Measurements from ENCODE around the gene EIF4E3. TPM values are rescaled to one million over a fixed set of nuclear protein-coding genes. Genes with fewer than 3 reads are reported as not detected.

EIF4E3 gene
- polyA plus RNA-seq, 1 of the 3 experiments (the other 2 are of a cell fraction): 0.67 TPM

DNA sequence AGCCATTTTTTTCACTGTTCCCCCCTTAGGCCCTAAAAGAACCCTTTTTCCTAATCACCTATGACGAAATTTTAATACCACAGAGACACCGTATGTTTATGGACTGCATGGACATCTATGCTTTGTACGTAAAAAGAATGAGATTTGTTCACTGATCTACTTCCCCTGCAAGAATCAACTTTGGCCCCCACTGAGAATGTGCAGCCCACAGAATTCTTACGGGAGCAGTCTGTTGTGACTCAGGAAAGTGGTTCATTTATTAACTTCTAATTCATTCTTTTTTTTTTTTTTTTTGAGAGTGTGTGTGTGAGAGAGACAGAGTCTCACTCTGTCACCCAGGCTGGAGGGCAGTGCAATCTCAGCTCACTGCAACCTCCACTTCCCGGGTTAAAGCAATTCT, 17.6 kb downstream of the EIF4E3 start:
- DNase-seq: no peak
- Histone ChIP-seq H3K4me2 (no peak overlapping the region), H3K79me2 (ENCODE audit: insufficient read depth) (no peaks in the 10 kb centered on the region), H3K9me3 (no peaks in the 10 kb centered on the region), H3K27ac (ENCODE audit: low read depth in 2 of 2, low read length in 1 of 2) (no peak overlapping the region), H3K4me1 (ENCODE audit: control insufficient read depth in 1 of 2, insufficient read depth in 2 of 2, low read depth in 1 of 2, low read length in 1 of 2) (no peaks in the 10 kb centered on the region; a peak in 1 of 4 replicates), H3K4me3 (ENCODE audit: low read depth in 2 of 2, low read length in 1 of 2) (no peak overlapping the region), H3K36me3 (replicated peaks in 1 of 2; ENCODE audit: control insufficient read depth in 1 of 2, insufficient read depth in 2 of 2, low read length in 1 of 2) (no peaks in the 10 kb centered on the region), H3K9me2 (no peaks in the 10 kb centered on the region), H3F3A (replicated peaks; ENCODE audit: insufficient read depth) (no peaks in the 10 kb centered on the region), H2AFZ (ENCODE audit: low read depth) (no peak overlapping the region), H4K20me1 (ENCODE audit: insufficient read depth) (no peaks in the 10 kb centered on the region), H3K9ac (no peak overlapping the region), H3K27me3 (ENCODE audit: insufficient read depth) (no peaks in the 10 kb centered on the region)
- CTCF ChIA-PET: no interaction called here
- TF ChIP-seq NRF1 (IDR thresholded peaks at IDR 0.05; ENCODE audit: low read depth, low read length) (no peak), GABPA (IDR thresholded peaks at IDR 0.05; ENCODE audit: low read depth) (no peak), MEF2A (IDR thresholded peaks at IDR 0.05; ENCODE audit: borderline replicate concordance, low read depth) (no peak), FOXJ3 (CRISPR knock-in tag; IDR thresholded peaks at IDR 0.05) (no peak), EZH2phosphoT487 (IDR thresholded peaks at IDR 0.05; ENCODE audit: borderline replicate concordance, low read depth) (no peak), SMC3 (IDR thresholded peaks at IDR 0.05; ENCODE audit: low read depth, low read length) (no peak), ELF1 (IDR thresholded peaks at IDR 0.05) (no peak), MXI1 (IDR thresholded peaks at IDR 0.05; ENCODE audit: low read depth, low read length) (no peak), GATA2 (CRISPR knock-in tag; IDR thresholded peaks at IDR 0.05) (no peak), RXRA (IDR thresholded peaks at IDR 0.05; ENCODE audit: borderline replicate concordance, low read depth) (no peak), NFIC (IDR thresholded peaks at IDR 0.05; ENCODE audit: borderline replicate concordance) (no peak), SIN3A (IDR thresholded peaks at IDR 0.05; ENCODE audit: borderline replicate concordance, low read depth, low read length) (no peak), EP300 (IDR thresholded peaks at IDR 0.05; ENCODE audit: borderline replicate concordance in 1 of 2, low read depth in 1 of 2, low read length in 1 of 2) (no peak)
- TF ChIP-seq, protein P1, sequence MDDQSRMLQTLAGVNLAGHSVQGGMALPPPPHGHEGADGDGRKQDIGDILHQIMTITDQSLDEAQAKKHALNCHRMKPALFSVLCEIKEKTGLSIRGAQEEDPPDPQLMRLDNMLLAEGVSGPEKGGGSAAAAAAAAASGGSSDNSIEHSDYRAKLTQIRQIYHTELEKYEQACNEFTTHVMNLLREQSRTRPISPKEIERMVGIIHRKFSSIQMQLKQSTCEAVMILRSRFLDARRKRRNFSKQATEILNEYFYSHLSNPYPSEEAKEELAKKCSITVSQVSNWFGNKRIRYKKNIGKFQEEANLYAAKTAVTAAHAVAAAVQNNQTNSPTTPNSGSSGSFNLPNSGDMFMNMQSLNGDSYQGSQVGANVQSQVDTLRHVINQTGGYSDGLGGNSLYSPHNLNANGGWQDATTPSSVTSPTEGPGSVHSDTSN (IDR thresholded peaks at IDR 0.05): no peak
- TF ChIP-seq, protein P2, sequence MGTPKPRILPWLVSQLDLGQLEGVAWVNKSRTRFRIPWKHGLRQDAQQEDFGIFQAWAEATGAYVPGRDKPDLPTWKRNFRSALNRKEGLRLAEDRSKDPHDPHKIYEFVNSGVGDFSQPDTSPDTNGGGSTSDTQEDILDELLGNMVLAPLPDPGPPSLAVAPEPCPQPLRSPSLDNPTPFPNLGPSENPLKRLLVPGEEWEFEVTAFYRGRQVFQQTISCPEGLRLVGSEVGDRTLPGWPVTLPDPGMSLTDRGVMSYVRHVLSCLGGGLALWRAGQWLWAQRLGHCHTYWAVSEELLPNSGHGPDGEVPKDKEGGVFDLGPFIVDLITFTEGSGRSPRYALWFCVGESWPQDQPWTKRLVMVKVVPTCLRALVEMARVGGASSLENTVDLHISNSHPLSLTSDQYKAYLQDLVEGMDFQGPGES (IDR thresholded peaks at IDR 0.05; ENCODE audit: low read depth, low read length): no peak
- TF ChIP-seq, protein P3, sequence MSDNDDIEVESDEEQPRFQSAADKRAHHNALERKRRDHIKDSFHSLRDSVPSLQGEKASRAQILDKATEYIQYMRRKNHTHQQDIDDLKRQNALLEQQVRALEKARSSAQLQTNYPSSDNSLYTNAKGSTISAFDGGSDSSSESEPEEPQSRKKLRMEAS (IDR thresholded peaks at IDR 0.05; ENCODE audit: low read depth): no peak
- TF ChIP-seq, protein P4, sequence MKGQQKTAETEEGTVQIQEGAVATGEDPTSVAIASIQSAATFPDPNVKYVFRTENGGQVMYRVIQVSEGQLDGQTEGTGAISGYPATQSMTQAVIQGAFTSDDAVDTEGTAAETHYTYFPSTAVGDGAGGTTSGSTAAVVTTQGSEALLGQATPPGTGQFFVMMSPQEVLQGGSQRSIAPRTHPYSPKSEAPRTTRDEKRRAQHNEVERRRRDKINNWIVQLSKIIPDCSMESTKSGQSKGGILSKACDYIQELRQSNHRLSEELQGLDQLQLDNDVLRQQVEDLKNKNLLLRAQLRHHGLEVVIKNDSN (IDR thresholded peaks at IDR 0.05; ENCODE audit: borderline replicate concordance, low read depth): no peak
- TF ChIP-seq, protein P5, sequence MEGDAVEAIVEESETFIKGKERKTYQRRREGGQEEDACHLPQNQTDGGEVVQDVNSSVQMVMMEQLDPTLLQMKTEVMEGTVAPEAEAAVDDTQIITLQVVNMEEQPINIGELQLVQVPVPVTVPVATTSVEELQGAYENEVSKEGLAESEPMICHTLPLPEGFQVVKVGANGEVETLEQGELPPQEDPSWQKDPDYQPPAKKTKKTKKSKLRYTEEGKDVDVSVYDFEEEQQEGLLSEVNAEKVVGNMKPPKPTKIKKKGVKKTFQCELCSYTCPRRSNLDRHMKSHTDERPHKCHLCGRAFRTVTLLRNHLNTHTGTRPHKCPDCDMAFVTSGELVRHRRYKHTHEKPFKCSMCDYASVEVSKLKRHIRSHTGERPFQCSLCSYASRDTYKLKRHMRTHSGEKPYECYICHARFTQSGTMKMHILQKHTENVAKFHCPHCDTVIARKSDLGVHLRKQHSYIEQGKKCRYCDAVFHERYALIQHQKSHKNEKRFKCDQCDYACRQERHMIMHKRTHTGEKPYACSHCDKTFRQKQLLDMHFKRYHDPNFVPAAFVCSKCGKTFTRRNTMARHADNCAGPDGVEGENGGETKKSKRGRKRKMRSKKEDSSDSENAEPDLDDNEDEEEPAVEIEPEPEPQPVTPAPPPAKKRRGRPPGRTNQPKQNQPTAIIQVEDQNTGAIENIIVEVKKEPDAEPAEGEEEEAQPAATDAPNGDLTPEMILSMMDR (IDR thresholded peaks at IDR 0.05): no peak
- POLR2A ChIA-PET: no interaction called here
- 63% methylated on average over 5 of the region's 5 CpGs for WGBS (ENCODE audit: low lambda C conversion rate)

All from SK-N-SH (cell line).